Measurements from ENCODE around the gene TRAP1. TPM values are rescaled to one million over a fixed set of nuclear protein-coding genes. Genes with fewer than 3 reads are reported as not detected.

TRAP1 gene
- total RNA-seq, 1 experiment from 2014 or later, result 173 TPM

DNA sequence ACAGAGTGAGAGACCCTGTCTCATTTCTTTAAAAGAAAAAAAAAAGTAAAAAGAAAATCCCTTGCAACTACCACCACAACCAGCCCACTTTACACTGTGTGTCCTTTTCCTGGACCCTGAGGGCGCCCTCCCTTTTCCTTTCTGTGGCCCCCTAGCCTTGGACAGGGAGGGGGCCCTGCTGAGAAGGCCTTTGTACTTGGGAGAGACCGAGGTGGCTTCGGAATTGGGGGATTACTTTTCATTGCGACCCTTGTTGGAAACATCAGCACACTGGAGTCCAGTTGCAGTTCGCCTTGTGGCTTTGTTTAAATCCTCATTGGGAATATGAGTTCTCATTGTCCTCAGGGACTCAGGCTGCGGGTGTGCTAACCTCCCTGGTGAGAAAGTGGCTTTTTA, 72.2 kb downstream of the TRAP1 start:
- Mint-ChIP-seq H3K27ac (ENCODE audit: unreplicated experiment) (peak overlapping the region; percentile 74), H3K4me1 (ENCODE audit: low read depth, unreplicated experiment) (peaks cover 23% of the 10 kb centered on the region), H3K27me3 (ENCODE audit: insufficient read depth, unreplicated experiment) (no peaks in the 10 kb centered on the region), H3K36me3 (ENCODE audit: insufficient read depth, unreplicated experiment) (peaks cover 18% of the 10 kb centered on the region), H3K9me3 (ENCODE audit: unreplicated experiment) (no peaks in the 10 kb centered on the region), H3K4me3 (ENCODE audit: unreplicated experiment) (no peak overlapping the region)
- Histone ChIP-seq H3K9me3 (no peaks in the 10 kb centered on the region), H3K36me3 (ENCODE audit: control insufficient read depth, insufficient read depth, low read length) (peaks cover 1% of the 10 kb centered on the region), H3K4me1 (peaks cover 35% of the 10 kb centered on the region), H3K4me3 (ENCODE audit: low read depth, low read length) (no peak overlapping the region), H3K27me3 (replicated peaks; ENCODE audit: control insufficient read depth, insufficient read depth, low read length) (no peaks in the 10 kb centered on the region)
- POLR2A ChIA-PET, result no interaction called here
- CTCF ChIA-PET, result no interaction called here
- no TSS peak for BruUV-seq (replicated peaks)
- TF ChIP-seq, protein P1, sequence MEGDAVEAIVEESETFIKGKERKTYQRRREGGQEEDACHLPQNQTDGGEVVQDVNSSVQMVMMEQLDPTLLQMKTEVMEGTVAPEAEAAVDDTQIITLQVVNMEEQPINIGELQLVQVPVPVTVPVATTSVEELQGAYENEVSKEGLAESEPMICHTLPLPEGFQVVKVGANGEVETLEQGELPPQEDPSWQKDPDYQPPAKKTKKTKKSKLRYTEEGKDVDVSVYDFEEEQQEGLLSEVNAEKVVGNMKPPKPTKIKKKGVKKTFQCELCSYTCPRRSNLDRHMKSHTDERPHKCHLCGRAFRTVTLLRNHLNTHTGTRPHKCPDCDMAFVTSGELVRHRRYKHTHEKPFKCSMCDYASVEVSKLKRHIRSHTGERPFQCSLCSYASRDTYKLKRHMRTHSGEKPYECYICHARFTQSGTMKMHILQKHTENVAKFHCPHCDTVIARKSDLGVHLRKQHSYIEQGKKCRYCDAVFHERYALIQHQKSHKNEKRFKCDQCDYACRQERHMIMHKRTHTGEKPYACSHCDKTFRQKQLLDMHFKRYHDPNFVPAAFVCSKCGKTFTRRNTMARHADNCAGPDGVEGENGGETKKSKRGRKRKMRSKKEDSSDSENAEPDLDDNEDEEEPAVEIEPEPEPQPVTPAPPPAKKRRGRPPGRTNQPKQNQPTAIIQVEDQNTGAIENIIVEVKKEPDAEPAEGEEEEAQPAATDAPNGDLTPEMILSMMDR (IDR thresholded peaks at IDR 0.05; ENCODE audit: insufficient read depth in 1 of 2, low read depth in 1 of 2, low read length in 1 of 2, severe bottlenecking in 1 of 2, unreplicated experiment in 1 of 2), result no peak
- intact Hi-C loops (cut with micrococcal nuclease; ENCODE audit: unreplicated experiment), result no loop called here
- DNase-seq, result no peak

DNA sequence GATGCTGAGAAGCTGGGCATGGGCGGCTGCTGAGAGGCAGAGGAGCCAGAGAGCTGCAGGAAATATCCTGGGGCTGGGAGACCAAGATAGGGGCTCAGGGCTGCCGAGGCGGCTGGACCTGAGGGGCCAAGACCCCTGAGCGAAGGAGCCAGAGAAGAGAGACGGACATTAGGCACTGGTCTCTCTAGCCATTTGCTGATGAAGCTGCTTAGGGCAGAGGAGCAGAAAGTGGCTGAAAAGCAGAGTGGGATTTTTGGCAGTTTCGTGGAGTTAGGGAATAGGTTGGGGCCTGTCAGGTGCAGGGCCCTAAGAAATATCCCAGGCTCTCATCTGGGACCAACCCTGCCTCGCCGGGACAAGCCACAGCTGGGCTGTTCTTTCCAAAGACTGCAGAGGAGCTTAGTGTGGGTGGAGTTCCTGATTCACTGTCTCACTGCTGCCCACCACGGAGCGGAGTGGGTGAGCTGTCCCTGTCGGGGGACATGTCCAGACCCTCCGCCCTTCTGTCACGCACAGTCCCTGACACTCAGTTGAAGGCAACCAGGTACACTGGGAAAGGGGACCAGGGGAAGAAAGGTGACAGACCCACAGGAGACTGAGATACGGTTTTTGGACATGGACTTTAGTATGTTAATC, 74.1 kb downstream of the TRAP1 start:
- CTCF ChIA-PET, result interaction anchor here (1.6 kb wide), 1 partner anchor 11 kb away, joined by 11 read pairs; the partner anchor contains the start of gene DNASE1
- H3K4me1 ChIP-seq, result peaks cover 39% of the 10 kb centered on the region
- POLR2A ChIA-PET, result interaction anchor here (0.6 kb wide), 1 partner anchor 201 kb away, joined by 5 read pairs; no protein-coding TSS in a partner anchor
- TF ChIP-seq, protein P1 (IDR thresholded peaks at IDR 0.05; ENCODE audit: insufficient read depth in 1 of 2, low read depth in 1 of 2, low read length in 1 of 2, severe bottlenecking in 1 of 2, unreplicated experiment in 1 of 2), result no peak
- peak overlapping the region; percentile 58 for H3K27ac Mint-ChIP-seq (ENCODE audit: unreplicated experiment)
- H3K36me3 ChIP-seq (ENCODE audit: control insufficient read depth, insufficient read depth, low read length), result peaks cover 1% of the 10 kb centered on the region; the same call in 1 of the 2 replicates
- H3K27me3 Mint-ChIP-seq (ENCODE audit: insufficient read depth, unreplicated experiment), result no peaks in the 10 kb centered on the region
- H3K27me3 ChIP-seq (replicated peaks; ENCODE audit: control insufficient read depth, insufficient read depth, low read length), result no peaks in the 10 kb centered on the region
- TSS peak; percentile 41 for BruUV-seq (replicated peaks)
- peaks cover 30% of the 10 kb centered on the region for H3K4me1 Mint-ChIP-seq (ENCODE audit: low read depth, unreplicated experiment)
- intact Hi-C loops (cut with micrococcal nuclease; ENCODE audit: unreplicated experiment), result no loop called here
- H3K36me3 Mint-ChIP-seq (ENCODE audit: insufficient read depth, unreplicated experiment), result peaks cover 18% of the 10 kb centered on the region
- no peaks in the 10 kb centered on the region for H3K9me3 ChIP-seq
- H3K4me3 ChIP-seq (ENCODE audit: low read depth, low read length), result no peak overlapping the region
- peak overlapping the region; percentile 41 for H3K4me3 Mint-ChIP-seq (ENCODE audit: unreplicated experiment)
- peaks cover 12% of the 10 kb centered on the region for H3K9me3 Mint-ChIP-seq (ENCODE audit: unreplicated experiment)
- no peak for DNase-seq

DNA sequence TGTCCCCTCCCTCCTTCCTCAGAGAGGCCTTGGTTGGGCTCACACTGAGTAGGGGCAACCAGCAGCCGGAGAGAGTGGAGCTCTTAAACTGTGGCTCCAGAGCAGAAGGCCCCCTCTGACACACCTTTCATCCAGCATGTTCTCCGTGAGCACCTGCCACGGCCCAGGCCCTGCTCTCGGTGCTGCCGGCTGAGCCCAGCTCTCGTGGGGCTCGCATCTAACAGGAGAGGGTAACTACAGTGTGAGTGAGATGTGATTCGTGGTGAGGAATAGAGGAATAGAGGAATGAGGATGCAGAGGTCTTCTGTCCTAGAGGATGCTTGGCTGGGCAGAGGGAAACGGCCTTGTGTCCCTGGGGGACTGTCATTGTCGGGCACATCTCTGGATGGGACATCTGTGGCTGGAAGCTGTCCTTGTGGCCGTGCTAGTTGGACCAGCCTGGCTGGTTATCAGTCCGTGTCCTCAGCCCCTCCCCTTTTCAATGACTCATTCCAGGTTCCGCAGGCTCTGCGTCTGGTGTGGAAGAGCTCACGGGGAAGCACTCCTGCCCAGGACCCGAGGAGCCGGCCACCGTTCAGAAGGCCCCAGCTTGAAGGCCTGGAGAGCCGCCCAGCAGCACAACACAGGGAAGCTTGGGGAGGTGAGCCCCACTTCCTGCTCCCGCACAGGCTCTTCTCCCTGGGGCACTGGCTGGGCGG, 74.8 kb downstream of the TRAP1 start:
- CTCF ChIA-PET, result interaction anchor here (1.6 kb wide), 1 partner anchor 12 kb away, joined by 11 read pairs; the partner anchor contains the start of gene DNASE1
- no TSS peak for BruUV-seq (replicated peaks)
- DNase-seq, result peak; percentile 72 to 75
- Histone ChIP-seq H3K36me3 (ENCODE audit: control insufficient read depth, insufficient read depth, low read length) (no peaks in the 10 kb centered on the region), H3K4me1 (peaks cover 43% of the 10 kb centered on the region), H3K9me3 (no peaks in the 10 kb centered on the region), H3K27me3 (replicated peaks; ENCODE audit: control insufficient read depth, insufficient read depth, low read length) (no peaks in the 10 kb centered on the region), H3K4me3 (ENCODE audit: low read depth, low read length) (no peak overlapping the region)
- Mint-ChIP-seq H3K27me3 (ENCODE audit: insufficient read depth, unreplicated experiment) (no peaks in the 10 kb centered on the region), H3K4me3 (ENCODE audit: unreplicated experiment) (peak overlapping the region; percentile 41), H3K4me1 (ENCODE audit: low read depth, unreplicated experiment) (peaks cover 36% of the 10 kb centered on the region), H3K9me3 (ENCODE audit: unreplicated experiment) (peaks cover 12% of the 10 kb centered on the region), H3K36me3 (ENCODE audit: insufficient read depth, unreplicated experiment) (peaks cover 18% of the 10 kb centered on the region), H3K27ac (ENCODE audit: unreplicated experiment) (peak overlapping the region; percentile 58)
- POLR2A ChIA-PET, result interaction anchor here (0.6 kb wide), 1 partner anchor 200 kb away, joined by 5 read pairs; no protein-coding TSS in a partner anchor
- TF ChIP-seq, protein P1 (IDR thresholded peaks at IDR 0.05; ENCODE audit: insufficient read depth in 1 of 2, low read depth in 1 of 2, low read length in 1 of 2, severe bottlenecking in 1 of 2, unreplicated experiment in 1 of 2), result no peak
- intact Hi-C loops (cut with micrococcal nuclease; ENCODE audit: unreplicated experiment), result no loop called here
